Measurements from ENCODE around the gene GRIA4. TPM values are rescaled to one million over a fixed set of nuclear protein-coding genes. Genes with fewer than 3 reads are reported as not detected.
"Not testable (repeated sequence)": the region's sequence is repeated elsewhere in the genome, so short reads cannot be mapped to it uniquely, and the experiment has no call there.

Gene GRIA4
- total RNA-seq, 1 donor from 2014 or later = 0.49 TPM

- DNase-seq (ENCODE audit: low spot score) = no peak
These were observed 391.6 kb downstream of the GRIA4 start for GRCh38 chr11:106001304-106002012.

GRCh38 chr11:106003094-106003493, 393.2 kb downstream of the GRIA4 start:
- not testable (repeated sequence) for DNase-seq (ENCODE audit: low spot score)

GRCh38 chr11:106011481-106011880, 401.6 kb downstream of the GRIA4 start:
- DNase-seq (ENCODE audit: low spot score) = no peak

- DNase-seq (ENCODE audit: low spot score) = no peak
These were observed 402.9 kb downstream of the GRIA4 start for GRCh38 chr11:106012744-106013143.

GRCh38 chr11:106014035-106014434, 404.2 kb downstream of the GRIA4 start:
- DNase-seq (ENCODE audit: low spot score) = no peak

- no peak for DNase-seq (ENCODE audit: low spot score)
These were observed 404.7 kb downstream of the GRIA4 start for GRCh38 chr11:106014620-106015019.

- no peak for DNase-seq (ENCODE audit: low spot score)
These were observed 405.2 kb downstream of the GRIA4 start for GRCh38 chr11:106015066-106015465.

- no peak for DNase-seq (ENCODE audit: low spot score)
These were observed 407.2 kb downstream of the GRIA4 start for GRCh38 chr11:106017093-106017492.

GRCh38 chr11:106021181-106021966, 411.5 kb downstream of the GRIA4 start:
- DNase-seq (ENCODE audit: low spot score) = no peak

- peak; percentile 99 for DNase-seq (ENCODE audit: low spot score)
These were observed 412.3 kb downstream of the GRIA4 start, which contains the start of gene MSANTD4 for GRCh38 chr11:106021967-106022794. TSS of gene MSANTD4 (minus strand) at chr11:106022240. CDS start at chr11:106010917, 11,323 bp downstream.

GRCh38 chr11:106022795-106023275, 413.0 kb downstream of the GRIA4 start:
- DNase-seq (ENCODE audit: low spot score) = no peak

GRCh38 chr11:106030609-106031008, 420.7 kb downstream of the GRIA4 start:
- no peak for DNase-seq (ENCODE audit: low spot score)

GRCh38 chr11:106031202-106031810, 421.4 kb downstream of the GRIA4 start:
- no peak for DNase-seq (ENCODE audit: low spot score)
